ENCODE data around the gene C2CD2.

GRCh38 chr21:41983229-41983628 lies 29.4 kb upstream of the C2CD2 start:
- TF ChIP-seq CTCF (IDR thresholded peaks at IDR 0.05) (no peak), POLR2A (IDR thresholded peaks at IDR 0.05) (no peak)

Measured in uterus (tissue), 2 donors.